Fibroblast of mammary gland (primary cell): ENCODE results near the gene ERAL1.

Source experiments
- DNase-seq: peaks from one replicate; pipeline ENCODE4 v3.0.0-alpha.2; 2010; ENCODE audit warnings: low read depth
- H3K4me3 ChIP-seq: 2 replicates; pipeline ENCODE4 v1.5.1; 2011; ENCODE audit warnings: low read depth, mild to moderate bottlenecking, low read length, moderate library complexity; ENCODE audit not compliant: control insufficient read depth
- TF ChIP-seq, protein P1 (sequence below): conservative IDR thresholded peaks from 2 replicates; pipeline ENCODE4 v1.5.1; 2011; ENCODE audit warnings: low read depth, low read length, inconsistent platforms; ENCODE audit not compliant: control insufficient read depth, insufficient read depth

The ERAL1 gene

GRCh38 chr17:28906706-28907438 lies 52.1 kb downstream of the ERAL1 start:
- no peak for DNase-seq
- H3K4me3 ChIP-seq = no peak overlapping the region
- TF ChIP-seq, protein P1, sequence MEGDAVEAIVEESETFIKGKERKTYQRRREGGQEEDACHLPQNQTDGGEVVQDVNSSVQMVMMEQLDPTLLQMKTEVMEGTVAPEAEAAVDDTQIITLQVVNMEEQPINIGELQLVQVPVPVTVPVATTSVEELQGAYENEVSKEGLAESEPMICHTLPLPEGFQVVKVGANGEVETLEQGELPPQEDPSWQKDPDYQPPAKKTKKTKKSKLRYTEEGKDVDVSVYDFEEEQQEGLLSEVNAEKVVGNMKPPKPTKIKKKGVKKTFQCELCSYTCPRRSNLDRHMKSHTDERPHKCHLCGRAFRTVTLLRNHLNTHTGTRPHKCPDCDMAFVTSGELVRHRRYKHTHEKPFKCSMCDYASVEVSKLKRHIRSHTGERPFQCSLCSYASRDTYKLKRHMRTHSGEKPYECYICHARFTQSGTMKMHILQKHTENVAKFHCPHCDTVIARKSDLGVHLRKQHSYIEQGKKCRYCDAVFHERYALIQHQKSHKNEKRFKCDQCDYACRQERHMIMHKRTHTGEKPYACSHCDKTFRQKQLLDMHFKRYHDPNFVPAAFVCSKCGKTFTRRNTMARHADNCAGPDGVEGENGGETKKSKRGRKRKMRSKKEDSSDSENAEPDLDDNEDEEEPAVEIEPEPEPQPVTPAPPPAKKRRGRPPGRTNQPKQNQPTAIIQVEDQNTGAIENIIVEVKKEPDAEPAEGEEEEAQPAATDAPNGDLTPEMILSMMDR = no peak

DNA sequence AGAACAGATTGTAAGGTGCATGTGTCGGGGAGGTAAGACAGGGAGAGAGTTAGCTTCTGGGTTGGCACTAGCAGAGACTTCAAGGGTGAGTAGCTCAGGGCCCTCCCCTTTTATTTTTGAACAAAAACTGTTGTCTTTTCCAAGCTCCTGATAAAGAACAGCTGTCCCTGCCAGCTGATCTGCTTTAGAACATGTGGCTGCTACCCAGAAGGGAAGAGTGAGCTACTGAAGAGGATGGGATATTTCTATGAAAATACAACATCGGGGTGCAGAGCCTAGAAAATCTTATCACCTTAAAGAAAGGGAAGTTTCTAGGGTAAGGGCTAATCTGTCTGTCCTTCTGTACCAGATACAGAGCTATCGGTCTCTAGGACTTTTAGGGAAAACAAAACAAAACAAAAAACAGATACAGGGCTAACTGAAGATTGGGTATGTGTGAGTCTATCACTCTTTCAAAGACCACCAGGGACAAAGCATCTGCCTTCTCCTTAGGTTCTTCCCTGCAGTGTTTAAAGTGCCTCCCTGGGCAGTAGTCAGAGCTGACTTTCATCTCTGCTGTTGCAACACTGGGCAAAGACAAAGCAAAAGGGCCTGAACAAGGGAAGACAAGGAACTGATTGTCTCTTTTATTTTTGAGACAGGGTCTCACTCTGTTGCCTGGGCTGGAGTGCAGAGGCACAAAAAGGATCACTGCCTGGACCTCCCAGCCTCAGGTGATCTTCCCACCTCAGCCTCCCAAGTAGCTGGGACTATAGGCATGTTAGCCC lies 53.1 kb downstream of the ERAL1 start:
- TF ChIP-seq, protein P1 = no peak
- no peak overlapping the region for H3K4me3 ChIP-seq
- peak; percentile 51 for DNase-seq

DNA sequence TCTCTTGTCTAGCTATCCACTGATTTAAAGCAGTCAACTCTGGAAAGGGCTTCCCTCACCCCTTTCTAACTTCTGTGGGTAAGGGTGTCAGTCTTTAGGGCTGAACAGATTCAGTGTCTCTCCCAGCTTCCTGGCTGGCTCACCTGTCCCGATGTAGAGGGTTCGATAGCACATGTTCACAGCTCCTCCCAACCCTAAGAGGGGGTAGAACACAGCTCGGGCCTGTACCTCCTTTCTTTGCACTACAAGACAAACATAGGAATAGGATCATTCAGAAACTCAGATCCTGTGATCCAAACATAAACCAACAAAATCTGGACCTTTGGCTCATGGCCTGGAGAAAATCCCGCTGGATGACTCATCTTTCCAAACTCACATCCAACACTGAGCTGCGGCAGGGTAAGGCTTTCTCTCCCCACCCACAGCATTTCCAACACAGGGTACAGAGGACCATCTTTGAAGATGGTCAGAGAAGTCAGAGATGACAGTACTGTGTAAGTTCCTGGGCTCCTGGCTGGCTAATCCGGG lies 53.9 kb downstream of the ERAL1 start:
- H3K4me3 ChIP-seq = no peak overlapping the region
- DNase-seq = peak; percentile 90
- TF ChIP-seq, protein P1 = no peak

DNA sequence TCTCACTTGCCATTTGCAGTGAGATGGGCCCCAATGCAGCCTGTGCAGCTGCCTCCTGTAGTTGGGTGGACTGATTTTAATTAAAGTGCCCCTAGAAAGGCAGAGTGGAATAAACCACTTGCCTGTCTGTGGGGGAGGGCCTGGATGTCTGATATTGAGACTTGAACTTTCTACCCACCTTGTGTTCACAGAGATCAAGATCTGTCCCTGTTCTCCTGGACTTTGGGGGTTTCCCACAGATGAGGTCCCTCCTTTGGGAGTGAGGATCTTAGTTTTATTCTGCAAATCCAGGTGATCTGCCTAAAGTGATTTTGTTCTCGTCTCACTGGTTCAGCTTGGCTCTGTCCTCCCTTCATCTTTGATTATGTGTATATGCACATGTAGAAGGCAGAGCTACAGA lies 55.7 kb downstream of the ERAL1 start:
- TF ChIP-seq, protein P1 = no peak
- no peak for DNase-seq
- no peak overlapping the region for H3K4me3 ChIP-seq
